BLaER1 treated with 17β-estradiol and CSF1 and Interleukin-3, amounts not matched to agents 10 nM and 100 nM (cell line): ENCODE data around the gene IVNS1ABP.

Source experiments
- H3K27ac ChIP-seq, 11 experiments: shearing (Covaris generic); formaldehyde crosslinking; 2 replicates each; pipeline ENCODE4 v1.8.1; 2022
- H3K27me3 ChIP-seq, 11 experiments: shearing (Covaris generic); formaldehyde crosslinking; 2 replicates each; pipeline ENCODE4 v1.8.1; 2022
- H3K36me3 ChIP-seq, 11 experiments: shearing (Covaris generic); formaldehyde crosslinking; 2 replicates each; pipeline ENCODE4 v1.8.1; 2022
- H3K4me1 ChIP-seq, 10 experiments: shearing (Covaris generic); formaldehyde crosslinking; 2 replicates each; pipeline ENCODE4 v1.8.1; 2022
- H3K4me2 ChIP-seq, 11 experiments: shearing (Covaris generic); formaldehyde crosslinking; 2 replicates each; pipeline ENCODE4 v1.8.1; 2022
- H3K4me3 ChIP-seq, 10 experiments: shearing (Covaris generic); formaldehyde crosslinking; 2 replicates each; pipeline ENCODE4 v1.8.1; 2022
- H3K9ac ChIP-seq, 11 experiments: shearing (Covaris generic); formaldehyde crosslinking; 2 replicates each; pipeline ENCODE4 v1.8.1; 2022
- H3K9me3 ChIP-seq, 11 experiments: shearing (Covaris generic); formaldehyde crosslinking; replicated peaks in 1 of 11; 2 replicates each; pipeline ENCODE4 v1.8.1; 2022
- H4K20me1 ChIP-seq, 11 experiments: shearing (Covaris generic); formaldehyde crosslinking; 2 replicates each; pipeline ENCODE4 v1.8.1; 2022
- Cebpa-rat ChIP-seq, 11 experiments: shearing (Covaris generic); IDR thresholded peaks; 2 replicates each; pipeline ENCODE4 v1.8.1; 2022

The IVNS1ABP gene

DNA sequence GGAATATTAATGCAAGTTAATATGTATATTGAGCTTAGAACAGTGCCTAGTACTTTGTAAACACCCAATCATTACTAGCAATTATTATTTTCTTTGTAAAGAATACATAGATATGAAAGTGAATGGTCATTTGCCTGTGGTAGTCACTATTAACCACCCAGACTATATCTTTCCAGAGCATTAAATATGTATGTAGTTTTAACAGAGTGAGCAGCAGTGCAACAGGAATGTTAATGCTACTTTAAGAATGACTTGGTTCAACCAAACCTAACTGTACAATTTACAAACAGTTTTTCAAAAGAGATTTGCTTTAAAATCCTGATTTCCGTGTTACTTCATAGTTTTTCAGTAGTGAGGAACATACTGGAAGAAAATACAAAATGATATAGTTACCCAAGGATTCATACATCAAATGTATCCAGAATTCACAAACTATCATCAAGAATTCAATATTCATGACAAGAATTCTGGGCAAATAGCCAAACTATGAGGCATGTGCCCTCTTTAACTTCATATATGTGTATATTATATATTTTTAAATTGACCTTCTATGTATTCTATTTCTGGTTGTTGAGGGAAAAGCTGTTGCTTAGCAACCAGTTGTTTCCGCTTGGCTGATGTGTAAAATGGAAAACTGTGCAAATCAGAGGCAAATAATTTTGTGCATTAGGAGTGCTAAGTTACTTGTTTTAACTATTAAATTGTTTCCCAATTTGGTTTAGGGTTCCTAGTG lies 34.9 kb upstream of the IVNS1ABP start:
- Histone ChIP-seq H3K36me3 (no peaks in the 10 kb centered on the region), H4K20me1 (no peaks in the 10 kb centered on the region), H3K27me3 (no peaks in the 10 kb centered on the region), H3K9me3 (peaks cover 0 to 8% (median 0%) of the 10 kb centered on the region in 11 experiments; a peak in 2 of 22 replicates), H3K9ac (no peak overlapping the region), H3K4me3 (no peak overlapping the region), H3K4me2 (peak overlapping the region in 8 of 11 experiments; percentile 5 to 49 (median 20); a peak in 9 of 22 replicates), H3K27ac (peak overlapping the region in 2 of 11 experiments; percentile 23 to 43; a peak in 4 of 22 replicates), H3K4me1 (peaks cover 2 to 48% (median 12%) of the 10 kb centered on the region in 10 experiments; a peak in 19 of 20 replicates)
- no peak for TF ChIP-seq Cebpa-rat (IDR thresholded peaks at IDR 0.05)

- no peak for TF ChIP-seq Cebpa-rat (IDR thresholded peaks at IDR 0.05)
- peaks cover 20 to 67% (median 25%) of the 10 kb centered on the region in 10 experiments for H3K4me1 ChIP-seq
- no peak overlapping the region for H3K27ac ChIP-seq
- H3K27me3 ChIP-seq: no peaks in the 10 kb centered on the region
- H3K4me3 ChIP-seq: no peak overlapping the region
- no peak overlapping the region for H3K9ac ChIP-seq
- no peaks in the 10 kb centered on the region for H3K9me3 ChIP-seq
- peak overlapping the region in 1 of 11 experiments; percentile 13; a peak in 1 of 22 replicates for H3K4me2 ChIP-seq
- H4K20me1 ChIP-seq: no peaks in the 10 kb centered on the region
- no peaks in the 10 kb centered on the region for H3K36me3 ChIP-seq
Measured at GRCh38 chr1:185350027-185350442, 33.0 kb upstream of the IVNS1ABP start.

- no peaks in the 10 kb centered on the region for H3K27me3 ChIP-seq
- H4K20me1 ChIP-seq: no peaks in the 10 kb centered on the region
- H3K9me3 ChIP-seq: no peaks in the 10 kb centered on the region
- peaks cover 21 to 72% (median 25%) of the 10 kb centered on the region in 10 experiments for H3K4me1 ChIP-seq
- H3K9ac ChIP-seq: no peak overlapping the region
- no peak overlapping the region for H3K4me3 ChIP-seq
- TF ChIP-seq Cebpa-rat (IDR thresholded peaks at IDR 0.05): no peak
- no peaks in the 10 kb centered on the region for H3K36me3 ChIP-seq
- H3K27ac ChIP-seq: no peak overlapping the region
- H3K4me2 ChIP-seq: peak overlapping the region in 2 of 11 experiments; percentile 17 to 28; a peak in 2 of 22 replicates
Measured at GRCh38 chr1:185349556-185349955, 32.5 kb upstream of the IVNS1ABP start.

- Histone ChIP-seq H3K9ac (no peak overlapping the region), H3K4me2 (peak overlapping the region in 2 of 11 experiments; percentile 17 to 28; a peak in 2 of 22 replicates), H3K9me3 (no peaks in the 10 kb centered on the region), H3K36me3 (no peaks in the 10 kb centered on the region), H4K20me1 (no peaks in the 10 kb centered on the region), H3K4me3 (no peak overlapping the region), H3K27ac (no peak overlapping the region), H3K27me3 (no peaks in the 10 kb centered on the region), H3K4me1 (peaks cover 21 to 77% (median 25%) of the 10 kb centered on the region in 10 experiments)
- TF ChIP-seq Cebpa-rat (IDR thresholded peaks at IDR 0.05): no peak
Measured at GRCh38 chr1:185348985-185349384, 31.9 kb upstream of the IVNS1ABP start.

DNA sequence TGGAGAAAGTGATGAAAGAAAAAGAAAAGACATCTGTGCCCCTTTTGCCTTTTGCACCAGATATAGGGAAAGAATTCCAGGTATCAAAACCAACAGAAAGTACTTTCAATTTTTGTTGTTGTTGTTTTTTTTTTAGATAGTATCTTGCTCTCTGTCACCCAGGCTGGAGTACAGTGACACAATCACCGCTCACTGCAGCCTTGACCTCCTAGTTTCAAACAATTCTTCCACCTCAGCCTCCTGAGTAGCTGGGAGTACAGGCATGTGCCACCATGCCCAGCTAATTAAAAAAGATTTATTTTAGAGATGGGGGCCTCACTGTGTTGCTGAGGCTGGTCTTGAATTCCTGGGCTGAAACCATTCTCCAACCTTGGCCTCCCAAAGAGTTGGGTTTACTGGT lies 31.3 kb upstream of the IVNS1ABP start:
- H3K9me3 ChIP-seq: no peaks in the 10 kb centered on the region
- H3K27me3 ChIP-seq: no peaks in the 10 kb centered on the region
- peaks cover 21 to 84% (median 25%) of the 10 kb centered on the region in 10 experiments for H3K4me1 ChIP-seq
- TF ChIP-seq Cebpa-rat (IDR thresholded peaks at IDR 0.05): no peak
- H3K4me3 ChIP-seq: no peak overlapping the region
- H4K20me1 ChIP-seq: no peaks in the 10 kb centered on the region
- H3K36me3 ChIP-seq: no peaks in the 10 kb centered on the region
- peak overlapping the region in 1 of 11 experiments; percentile 14; a peak in 1 of 22 replicates for H3K27ac ChIP-seq
- no peak overlapping the region for H3K9ac ChIP-seq
- H3K4me2 ChIP-seq: peak overlapping the region in 1 of 11 experiments; percentile 31; a peak in 2 of 22 replicates

DNA sequence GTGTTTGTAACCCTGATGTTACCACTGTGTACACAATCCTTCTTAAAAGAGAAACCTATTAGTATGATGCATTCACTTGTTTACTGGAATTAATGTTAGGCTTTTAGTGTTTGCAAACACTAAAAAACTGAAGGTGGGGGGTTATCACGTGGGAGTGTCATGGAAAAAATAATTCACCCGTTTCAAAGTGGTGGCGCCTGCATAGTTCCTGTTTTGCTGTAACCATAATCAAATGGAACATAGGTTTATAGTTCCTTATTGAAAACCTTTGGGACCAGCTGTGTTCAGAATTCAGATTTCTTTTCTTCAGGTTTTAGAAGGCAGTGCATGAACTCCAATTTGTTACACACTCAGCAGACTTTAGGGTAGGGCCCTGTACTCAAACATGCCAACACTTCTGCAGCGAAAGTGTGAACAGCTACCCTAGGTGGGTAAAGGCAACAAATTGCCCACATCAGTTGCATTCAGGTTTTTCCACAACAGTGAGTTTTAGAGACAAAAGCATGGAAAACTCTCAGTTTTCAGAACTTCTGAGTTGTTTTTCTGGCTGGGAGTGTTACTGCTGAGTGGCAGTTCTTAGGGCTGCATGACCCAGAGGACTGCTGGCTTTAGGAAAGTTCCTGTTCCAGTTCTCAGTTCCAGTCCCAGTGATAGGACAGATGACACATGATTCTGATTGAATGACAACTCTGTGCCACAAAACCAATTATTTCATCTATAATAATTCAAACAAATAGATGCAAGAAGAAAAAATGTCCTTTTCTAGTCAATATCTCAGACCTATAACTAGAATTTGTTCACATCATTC lies 29.1 kb upstream of the IVNS1ABP start:
- Histone ChIP-seq H3K9ac (peak overlapping the region in 5 of 11 experiments; percentile 7 to 83 (median 72); a peak in 8 of 22 replicates), H3K27me3 (no peaks in the 10 kb centered on the region), H3K4me1 (peaks cover 15 to 91% (median 23%) of the 10 kb centered on the region in 10 experiments), H3K4me2 (peak overlapping the region; percentile 58 to 85 (median 74)), H4K20me1 (no peaks in the 10 kb centered on the region), H3K9me3 (no peaks in the 10 kb centered on the region), H3K36me3 (no peaks in the 10 kb centered on the region), H3K27ac (peak overlapping the region in 8 of 11 experiments; percentile 23 to 93 (median 62); a peak in 16 of 22 replicates), H3K4me3 (no peak overlapping the region)
- TF ChIP-seq Cebpa-rat (IDR thresholded peaks at IDR 0.05): no peak

DNA sequence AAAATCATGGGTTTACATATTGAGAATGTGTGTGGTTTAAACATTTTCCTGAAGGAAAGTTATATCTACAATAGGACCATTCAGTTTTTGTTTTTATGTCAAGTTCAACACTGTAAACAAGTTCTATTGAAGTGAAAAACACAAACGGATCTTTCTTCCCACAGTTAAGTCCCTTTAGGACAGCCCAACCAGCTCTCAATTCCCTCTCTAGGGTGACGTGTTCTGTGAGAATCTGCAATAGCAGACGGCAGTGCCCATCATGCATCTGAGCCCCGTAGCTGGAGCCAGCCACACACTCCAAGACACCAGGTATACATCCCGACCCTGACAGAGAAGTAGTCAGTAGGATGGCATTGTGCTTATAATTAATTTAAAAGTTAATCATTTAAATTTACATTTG lies 26.3 kb upstream of the IVNS1ABP start:
- H3K9ac ChIP-seq: no peak overlapping the region
- no peaks in the 10 kb centered on the region for H3K9me3 ChIP-seq
- peaks cover 0 to 7% (median 0%) of the 10 kb centered on the region in 11 experiments; a peak in 1 of 22 replicates for H4K20me1 ChIP-seq
- H3K27me3 ChIP-seq: no peaks in the 10 kb centered on the region
- H3K4me1 ChIP-seq: peaks cover 37 to 98% (median 48%) of the 10 kb centered on the region in 10 experiments
- no peak for TF ChIP-seq Cebpa-rat (IDR thresholded peaks at IDR 0.05)
- peak overlapping the region in 3 of 11 experiments; percentile 39 to 85 (median 77); a peak in 5 of 22 replicates for H3K4me2 ChIP-seq
- no peaks in the 10 kb centered on the region for H3K36me3 ChIP-seq
- no peak overlapping the region for H3K4me3 ChIP-seq
- no peak overlapping the region; a peak in 1 of 22 replicates for H3K27ac ChIP-seq

DNA sequence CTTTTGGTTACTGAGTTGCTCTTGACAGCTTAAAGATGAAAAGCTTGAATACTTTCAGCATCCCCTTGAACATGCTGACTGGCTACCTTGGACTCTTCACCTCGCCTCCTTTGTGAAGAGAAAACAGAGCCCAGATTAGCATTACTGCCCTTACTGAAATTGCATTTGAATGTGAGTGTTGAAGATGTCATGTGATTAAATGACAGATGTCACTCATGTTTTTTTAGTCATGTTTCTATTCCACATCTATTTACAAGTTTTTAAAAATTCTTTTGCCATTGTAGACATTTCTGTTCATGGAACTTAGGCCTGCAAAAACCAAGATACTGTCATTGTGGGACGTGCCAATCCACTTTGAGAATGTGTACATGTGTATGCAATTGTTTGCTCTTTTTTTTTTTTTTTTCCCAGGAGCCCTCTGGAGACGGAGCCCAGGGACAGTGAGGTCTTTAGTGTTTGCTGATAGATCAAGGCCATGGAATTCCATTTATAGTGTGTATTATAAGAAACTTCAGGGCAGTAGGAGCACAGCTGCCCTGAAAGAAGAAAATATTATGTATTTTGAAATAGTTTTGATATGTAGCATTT lies 25.7 kb upstream of the IVNS1ABP start:
- TF ChIP-seq Cebpa-rat (IDR thresholded peaks at IDR 0.05): no peak
- H3K27ac ChIP-seq: no peak overlapping the region
- H3K9me3 ChIP-seq: no peaks in the 10 kb centered on the region

More for the DNA sequence above, 25.7 kb upstream of the IVNS1ABP start:
- H3K4me1 ChIP-seq: peaks cover 41 to 98% (median 54%) of the 10 kb centered on the region in 10 experiments
- H3K4me2 ChIP-seq: peak overlapping the region in 2 of 11 experiments; percentile 22 to 40; a peak in 3 of 22 replicates
- H3K9ac ChIP-seq: no peak overlapping the region
- H3K27me3 ChIP-seq: no peaks in the 10 kb centered on the region
- H3K36me3 ChIP-seq: no peaks in the 10 kb centered on the region
- peaks cover 0 to 7% (median 0%) of the 10 kb centered on the region in 11 experiments; a peak in 1 of 22 replicates for H4K20me1 ChIP-seq
- no peak overlapping the region for H3K4me3 ChIP-seq
